Neutrophil (primary cell): ENCODE data around the gene UBA5.

ENCODE experiments used
- H3K27ac ChIP-seq: fragments of 200-600 bp; sonication (generic); 2 replicates; pipeline ENCODE4 v1.5.1; 2016; ENCODE audit warnings: mild to moderate bottlenecking, moderate library complexity
- H3K27me3 ChIP-seq: fragments of 200-600 bp; sonication (generic); 2 replicates; pipeline ENCODE4 v1.6.0; 2016; ENCODE audit warnings: mild to moderate bottlenecking
- H3K36me3 ChIP-seq: fragments of 200-600 bp; sonication (generic); 2 replicates; pipeline ENCODE4 v1.5.1; 2017
- H3K4me1 ChIP-seq, 2 experiments: fragments of 200-600 bp in 1 of 2; sonication (generic) in 1 of 2; 1 replicate in 1 of 2; 2 replicates in 1 of 2; pipeline versions ENCODE4 v1.5.1 to v1.6.1; 2013 to 2016; ENCODE audit warnings: low read depth in 1 of 2, low read length in 1 of 2, mild to moderate bottlenecking in 1 of 2, moderate library complexity in 1 of 2; ENCODE audit not compliant: control insufficient read depth in 1 of 2, insufficient read depth in 1 of 2
- H3K4me3 ChIP-seq, 2 experiments: fragments of 200-600 bp in 1 of 2; sonication (generic) in 1 of 2; 1 replicate in 1 of 2; 2 replicates in 1 of 2; pipeline ENCODE4 v1.5.1; 2013 to 2016; ENCODE audit warnings: low read depth in 1 of 2, low read length in 1 of 2, mild to moderate bottlenecking in 1 of 2, moderate library complexity in 1 of 2
- H3K9me3 ChIP-seq: fragments of 200-600 bp; sonication (generic); 2 replicates; pipeline ENCODE4 v1.5.1; 2016
- TF ChIP-seq, protein P1 (sequence below): fragments of 200-600 bp; sonication (generic); IDR thresholded peaks from 2 replicates; pipeline ENCODE4 v1.5.1; 2016; ENCODE audit warnings: antibody characterized with exemption

UBA5 gene

DNA sequence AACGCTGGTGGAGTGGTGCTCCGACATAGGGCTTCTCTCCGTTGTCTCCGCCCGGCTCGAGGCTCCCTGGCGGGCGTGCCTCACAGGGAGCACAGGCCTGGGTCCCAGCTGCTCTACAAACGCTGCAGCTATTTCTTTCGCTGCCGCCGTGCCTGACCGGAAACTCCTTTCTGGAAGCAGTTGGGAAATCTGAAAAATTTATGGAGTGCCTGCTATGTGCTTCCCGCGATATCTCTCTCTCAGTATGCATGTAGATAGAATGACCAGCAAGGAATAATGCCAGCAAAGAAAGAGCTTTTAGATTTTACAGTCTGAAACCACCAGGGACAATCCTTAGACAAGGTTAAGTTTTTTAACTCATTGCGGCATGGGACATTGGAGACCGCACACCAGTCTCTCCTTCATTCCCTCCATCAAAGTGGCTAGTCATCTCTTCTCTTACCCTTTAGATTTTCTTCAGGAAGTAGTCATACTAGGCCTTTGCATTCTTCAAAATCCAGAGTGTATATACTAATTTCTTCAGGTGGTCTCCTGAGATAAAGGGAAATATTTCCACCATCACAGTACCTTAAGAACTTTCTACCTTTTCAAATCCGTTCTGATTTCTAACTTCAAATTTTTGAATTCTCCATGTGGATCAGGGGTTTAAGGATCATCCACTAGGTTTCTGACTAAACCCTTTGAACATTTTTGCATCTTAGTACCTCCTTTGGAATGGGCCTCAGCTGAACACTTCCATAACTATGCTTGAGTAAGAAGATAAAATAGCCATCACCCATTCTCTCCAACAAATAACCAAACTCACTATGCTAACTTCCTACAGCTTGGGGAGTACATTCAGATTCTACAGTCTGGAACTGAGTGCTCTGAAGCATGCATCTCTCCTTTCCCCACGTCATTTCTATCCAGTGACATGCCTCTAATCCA, 63.2 kb downstream of the UBA5 start:
- TF ChIP-seq, protein P1, sequence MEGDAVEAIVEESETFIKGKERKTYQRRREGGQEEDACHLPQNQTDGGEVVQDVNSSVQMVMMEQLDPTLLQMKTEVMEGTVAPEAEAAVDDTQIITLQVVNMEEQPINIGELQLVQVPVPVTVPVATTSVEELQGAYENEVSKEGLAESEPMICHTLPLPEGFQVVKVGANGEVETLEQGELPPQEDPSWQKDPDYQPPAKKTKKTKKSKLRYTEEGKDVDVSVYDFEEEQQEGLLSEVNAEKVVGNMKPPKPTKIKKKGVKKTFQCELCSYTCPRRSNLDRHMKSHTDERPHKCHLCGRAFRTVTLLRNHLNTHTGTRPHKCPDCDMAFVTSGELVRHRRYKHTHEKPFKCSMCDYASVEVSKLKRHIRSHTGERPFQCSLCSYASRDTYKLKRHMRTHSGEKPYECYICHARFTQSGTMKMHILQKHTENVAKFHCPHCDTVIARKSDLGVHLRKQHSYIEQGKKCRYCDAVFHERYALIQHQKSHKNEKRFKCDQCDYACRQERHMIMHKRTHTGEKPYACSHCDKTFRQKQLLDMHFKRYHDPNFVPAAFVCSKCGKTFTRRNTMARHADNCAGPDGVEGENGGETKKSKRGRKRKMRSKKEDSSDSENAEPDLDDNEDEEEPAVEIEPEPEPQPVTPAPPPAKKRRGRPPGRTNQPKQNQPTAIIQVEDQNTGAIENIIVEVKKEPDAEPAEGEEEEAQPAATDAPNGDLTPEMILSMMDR = no peak
- Histone ChIP-seq H3K27ac (peak overlapping the region; percentile 65), H3K27me3 (no peaks in the 10 kb centered on the region), H3K9me3 (no peaks in the 10 kb centered on the region), H3K4me3 (peak overlapping the region; percentile 63 to 77), H3K4me1 (peaks cover 21 to 24% of the 10 kb centered on the region in 2 experiments), H3K36me3 (peaks cover 10% of the 10 kb centered on the region)

DNA sequence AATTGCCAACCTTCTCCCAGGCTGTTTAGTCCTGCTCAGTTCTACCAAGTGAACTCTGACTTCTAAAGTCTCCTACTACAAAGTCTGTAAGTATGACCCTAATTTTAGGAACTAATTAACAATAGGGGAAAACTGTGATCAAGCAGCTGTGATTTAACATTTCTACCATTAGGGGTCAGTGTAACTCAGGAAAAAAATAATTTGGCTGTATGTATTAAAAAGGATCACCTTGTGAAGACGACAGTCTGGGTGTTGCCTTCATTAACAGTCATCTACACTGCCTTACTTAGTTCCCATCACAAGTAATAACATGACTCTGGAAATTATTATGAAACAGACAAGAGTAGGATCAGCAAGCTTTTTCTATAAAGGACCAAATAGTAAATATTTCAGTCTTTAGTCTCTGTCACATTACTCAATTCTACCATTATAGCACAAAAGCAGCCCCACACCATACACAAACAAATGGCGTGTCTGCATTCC, 66.3 kb downstream of the UBA5 start:
- Histone ChIP-seq H3K27ac (no peak overlapping the region), H3K27me3 (peaks cover 14% of the 10 kb centered on the region), H3K9me3 (no peaks in the 10 kb centered on the region), H3K4me3 (no peak overlapping the region), H3K36me3 (no peaks in the 10 kb centered on the region), H3K4me1 (peaks cover 9 to 11% of the 10 kb centered on the region in 2 experiments)
- TF ChIP-seq, protein P1 = peak; percentile 75
